GM12891 (cell line): Measurements from ENCODE around the gene NUB1.

Experiments used
- PAX5 ChIP-seq: IDR thresholded peaks from 2 replicates; pipeline ENCODE4 v1.6.1; 2011; ENCODE audit warnings: low read length, moderate library complexity, mild to moderate bottlenecking; ENCODE audit not compliant: insufficient read depth, severe bottlenecking
- POLR2A ChIP-seq: IDR thresholded peaks from 2 replicates; pipeline ENCODE4 v1.6.1; 2011; ENCODE audit warnings: low read depth, low read length, control low read depth
- POLR2AphosphoS5 ChIP-seq: IDR thresholded peaks from 2 replicates; pipeline ENCODE4 v1.6.1; 2011; ENCODE audit warnings: low read depth, low read length, control low read depth
- SPI1 ChIP-seq: IDR thresholded peaks from 2 replicates; pipeline ENCODE4 v1.6.1; 2011; ENCODE audit warnings: low read depth, low read length, control low read depth
- TAF1 ChIP-seq: IDR thresholded peaks from 2 replicates; pipeline ENCODE4 v1.6.1; 2011; ENCODE audit warnings: low read depth, low read length, control low read depth

DNA sequence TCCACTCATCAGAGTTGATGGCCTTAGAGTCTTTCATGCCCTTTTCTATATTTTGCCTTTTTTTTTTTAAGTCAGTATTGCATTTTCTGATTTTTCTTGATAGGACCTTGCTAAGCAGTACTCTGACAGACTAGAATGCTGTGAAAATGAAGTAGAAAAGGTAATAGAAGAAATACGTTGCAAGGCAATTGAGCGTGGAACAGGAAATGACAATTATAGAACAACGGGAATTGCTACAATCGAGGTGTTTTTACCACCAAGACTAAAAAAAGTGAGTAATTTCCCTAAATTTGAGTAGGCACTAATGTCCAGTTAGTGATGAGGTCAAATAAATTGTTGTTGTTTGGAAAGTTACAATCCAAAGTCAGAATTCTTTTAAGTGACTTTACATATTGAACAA, 7.4 kb downstream of the NUB1 start:
- TF ChIP-seq POLR2A (no peak), SPI1 (no peak), TAF1 (no peak), POLR2AphosphoS5 (no peak), PAX5 (no peak)
